GM06990 (cell line): Measurements from ENCODE around the gene BUD31.
"Not testable (repeated sequence)": the region's sequence is repeated elsewhere in the genome, so short reads cannot be mapped to it uniquely, and the experiment has no call there.

Experiments used
- DNase-seq: peaks from one replicate; pipeline ENCODE4 v3.0.0-alpha.2; 2011; ENCODE audit not compliant: insufficient read length; ENCODE audit errors: extremely low read depth
- H3K27me3 ChIP-seq: replicated peaks from 2 replicates; pipeline ENCODE4 v1.6.0; 2011; ENCODE audit warnings: low read length; ENCODE audit not compliant: control insufficient read depth, insufficient read depth
- H3K36me3 ChIP-seq: 2 replicates; pipeline ENCODE4 v1.5.1; 2011; ENCODE audit warnings: low read length; ENCODE audit not compliant: control insufficient read depth, insufficient read depth
- H3K4me3 ChIP-seq: replicated peaks from 2 replicates; pipeline ENCODE4 v1.5.1; 2011; ENCODE audit warnings: low read depth, mild to moderate bottlenecking, control low read depth, low read length
- CTCF ChIP-seq: IDR thresholded peaks from 2 replicates; pipeline ENCODE4 v1.5.1; 2011; ENCODE audit warnings: low read length, control low read depth, mild to moderate bottlenecking, inconsistent platforms; ENCODE audit not compliant: insufficient read depth, poor library complexity, severe bottlenecking

Gene BUD31

GRCh38 chr7:99384523-99384922, 24.2 kb upstream of the BUD31 start:
- H3K27me3 ChIP-seq = no peaks in the 10 kb centered on the region
- no peak for TF ChIP-seq CTCF
- H3K36me3 ChIP-seq = peaks cover 48% of the 10 kb centered on the region
- H3K4me3 ChIP-seq = no peak overlapping the region
- DNase-seq = no peak

GRCh38 chr7:99385564-99385963, 23.2 kb upstream of the BUD31 start:
- Histone ChIP-seq H3K4me3 (no peak overlapping the region), H3K36me3 (peaks cover 56% of the 10 kb centered on the region)

GRCh38 chr7:99386584-99387238, 22.1 kb upstream of the BUD31 start:
- TF ChIP-seq CTCF = peak; percentile 48
- H3K4me3 ChIP-seq = no peak overlapping the region
- no peak for DNase-seq
- H3K27me3 ChIP-seq = no peaks in the 10 kb centered on the region
- H3K36me3 ChIP-seq = peaks cover 59% of the 10 kb centered on the region

More at GRCh38 chr7:99385564-99385963, 23.2 kb upstream of the BUD31 start:
- no peaks in the 10 kb centered on the region for H3K27me3 ChIP-seq
- DNase-seq = no peak
- no peak for TF ChIP-seq CTCF

- H3K36me3 ChIP-seq = peaks cover 61% of the 10 kb centered on the region
These were observed 21.5 kb upstream of the BUD31 start for GRCh38 chr7:99387239-99387635.

GRCh38 chr7:99387912-99388311, 20.9 kb upstream of the BUD31 start:
- H3K27me3 ChIP-seq = no peaks in the 10 kb centered on the region
- no peak for DNase-seq
- peaks cover 64% of the 10 kb centered on the region for H3K36me3 ChIP-seq
- H3K4me3 ChIP-seq = no peak overlapping the region
- no peak for TF ChIP-seq CTCF

More at GRCh38 chr7:99387239-99387635, 21.5 kb upstream of the BUD31 start:
- not testable (repeated sequence) for H3K4me3 ChIP-seq, H3K27me3 ChIP-seq, DNase-seq

GRCh38 chr7:99389772-99390171, 19.0 kb upstream of the BUD31 start:
- peaks cover 67% of the 10 kb centered on the region for H3K36me3 ChIP-seq
- no peaks in the 10 kb centered on the region for H3K27me3 ChIP-seq
- no peak overlapping the region for H3K4me3 ChIP-seq
- TF ChIP-seq CTCF = no peak
- DNase-seq = no peak
